Stimulated activated CD4-positive, alpha-beta T cell treated with anti-CD3 and anti-CD28 coated beads, Interleukin-4, amount 100 ng/mL, for 1 hour (primary cell): ENCODE data around the gene EIF4G1.

Experiments
- DNase-seq: peaks from one replicate; pipeline ENCODE4 v3.0.0-alpha.2; 2020

The EIF4G1 gene

DNA sequence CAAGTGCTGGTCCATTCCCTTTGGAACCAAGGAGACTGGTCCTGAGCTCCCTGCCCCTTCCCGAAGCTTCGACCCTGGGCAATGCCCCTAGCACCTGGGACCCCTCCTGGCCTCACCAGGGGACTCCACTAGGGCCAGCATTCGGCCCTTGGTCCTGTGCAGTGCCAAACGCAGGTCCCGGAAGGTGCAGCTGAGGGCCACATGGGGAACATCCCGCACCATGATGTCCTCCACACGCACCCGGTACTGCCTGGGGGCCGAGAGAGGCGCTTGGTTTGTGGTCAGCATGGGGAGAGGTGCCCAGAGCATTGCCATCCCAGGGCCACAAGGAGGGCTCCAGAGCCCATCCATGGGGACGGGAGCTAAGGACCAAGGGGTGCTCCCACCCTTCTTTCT, 39.1 kb downstream of the EIF4G1 start:
- DNase-seq: no peak

DNA sequence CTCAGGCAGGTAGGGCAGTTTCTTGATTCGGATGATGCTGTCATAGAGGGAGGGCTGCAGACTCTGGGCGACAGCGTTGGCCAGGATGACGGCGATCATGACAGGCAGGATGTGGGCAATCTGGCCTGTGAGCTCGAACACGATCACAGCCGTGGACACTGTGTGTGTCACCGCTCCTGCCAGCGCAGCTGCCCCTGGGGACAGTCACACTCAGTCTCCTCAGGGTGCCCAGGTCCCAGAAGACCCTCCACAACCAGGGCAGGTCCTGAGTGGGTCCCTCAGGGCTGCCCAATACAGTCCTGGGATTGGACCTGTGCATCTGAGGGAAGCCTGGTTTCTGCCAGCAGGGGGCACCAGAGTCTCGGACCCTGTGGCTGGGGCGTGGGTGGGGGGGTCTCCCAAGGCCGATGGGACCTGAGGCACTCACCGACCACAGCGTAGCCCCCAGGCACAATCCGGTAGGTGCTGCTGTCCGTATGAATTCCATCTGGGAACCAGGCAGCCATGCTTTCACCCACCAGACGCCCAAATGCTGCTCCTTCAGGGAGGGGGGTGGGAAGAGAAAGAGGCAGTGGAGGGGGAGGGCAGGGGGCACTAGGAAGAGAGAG, 39.8 kb downstream of the EIF4G1 start:
- peak; percentile 74 for DNase-seq

DNA sequence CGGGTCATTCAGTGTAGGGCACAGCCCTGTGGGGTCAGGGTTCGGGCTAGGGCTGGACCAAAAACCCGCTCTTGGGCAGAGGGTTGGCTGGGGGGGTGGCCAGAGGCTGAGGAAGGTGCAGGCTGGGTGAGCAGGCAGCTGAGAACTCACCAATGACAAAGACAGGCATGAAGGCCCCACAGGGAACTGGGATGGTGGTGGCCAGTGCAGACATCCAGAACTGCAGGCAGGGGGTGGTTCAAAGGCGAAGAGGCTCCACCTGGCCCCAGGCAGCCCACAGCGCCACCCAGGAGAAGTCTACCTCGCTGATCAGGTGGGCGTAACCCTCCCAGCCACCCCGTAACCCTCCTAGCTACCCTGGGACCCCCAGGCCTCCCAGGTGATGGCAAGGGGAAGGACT, 40.3 kb downstream of the EIF4G1 start:
- no peak for DNase-seq

DNA sequence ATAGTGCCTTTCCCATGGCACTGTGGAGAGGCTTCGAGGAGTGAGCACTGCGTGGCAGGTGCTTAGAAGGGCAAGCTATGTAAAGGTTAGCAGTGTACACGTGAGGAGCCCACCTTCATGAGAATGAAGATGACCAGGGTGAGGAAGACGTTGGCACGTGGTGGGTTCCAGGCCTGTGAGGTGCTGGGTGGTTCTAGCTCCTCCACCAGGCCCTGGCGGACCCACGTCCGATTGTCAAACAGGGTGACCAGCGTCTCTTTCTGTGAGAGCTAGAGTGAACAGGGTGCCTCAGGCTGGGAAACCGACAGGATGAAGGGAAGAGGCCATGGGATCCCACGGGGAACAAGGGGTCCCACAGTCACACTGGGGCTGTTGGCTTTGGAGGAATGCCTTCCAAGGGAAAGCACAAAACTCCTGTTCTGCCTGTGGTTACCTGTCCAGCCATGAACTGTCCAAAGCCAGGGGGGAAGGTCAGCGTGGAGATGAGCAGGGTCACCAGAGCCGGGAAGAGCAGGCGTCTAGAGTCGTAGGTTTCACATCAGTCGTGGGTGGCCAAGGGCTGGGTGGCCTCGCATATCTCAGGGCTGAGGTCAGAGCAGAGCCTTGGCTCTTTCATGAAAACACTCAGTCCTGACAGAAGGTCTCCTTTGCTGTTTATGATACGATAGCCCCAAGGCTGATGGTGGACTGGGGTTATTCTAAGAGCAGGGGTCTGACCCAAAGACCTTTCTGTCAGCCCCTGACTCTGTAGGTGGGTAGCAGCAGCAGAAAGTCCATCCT, 41.0 kb downstream of the EIF4G1 start:
- no peak for DNase-seq

DNA sequence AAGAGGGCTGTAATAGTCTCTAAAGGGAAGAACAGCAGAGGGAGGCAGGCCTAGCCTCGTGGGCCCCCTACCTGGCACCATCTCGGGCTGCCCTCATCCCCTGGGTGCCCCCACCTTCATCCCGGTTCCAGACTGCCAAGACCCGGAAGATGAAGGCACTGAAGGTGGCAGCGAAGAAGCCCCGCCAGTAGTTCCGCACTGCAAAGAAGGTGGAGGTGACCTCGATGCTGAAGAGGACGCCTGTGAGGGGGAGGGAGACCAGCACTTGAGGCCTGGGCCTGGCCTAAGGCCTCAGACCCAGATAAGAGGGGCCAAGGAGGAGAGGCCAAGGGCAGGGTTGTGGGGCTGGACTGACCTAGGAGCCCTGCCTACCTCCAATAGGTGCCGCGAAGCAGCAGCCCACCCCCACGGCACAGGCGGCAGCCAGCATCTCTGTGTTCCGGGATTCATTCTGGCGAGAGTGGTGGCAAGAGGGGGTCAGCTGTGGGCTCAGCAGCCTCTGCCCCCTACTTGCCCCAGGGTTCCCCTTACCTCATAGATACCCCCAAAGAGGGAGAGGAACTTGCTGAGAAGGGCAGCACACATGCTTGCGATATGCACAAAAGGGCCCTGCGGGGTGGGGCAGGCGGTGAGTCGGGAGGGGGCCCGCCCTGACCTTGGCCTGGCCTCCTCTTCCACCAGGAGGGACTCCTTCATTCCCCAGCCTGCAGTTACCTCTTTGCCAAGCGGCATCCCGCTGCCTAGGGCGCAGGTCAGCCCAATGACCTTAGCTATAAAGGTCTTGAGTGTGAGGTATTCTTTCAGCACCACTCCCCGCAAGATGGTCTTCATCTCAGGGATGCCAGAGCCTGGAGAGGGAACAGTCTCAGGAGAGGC, 43.1 kb downstream of the EIF4G1 start:
- no peak for DNase-seq

DNA sequence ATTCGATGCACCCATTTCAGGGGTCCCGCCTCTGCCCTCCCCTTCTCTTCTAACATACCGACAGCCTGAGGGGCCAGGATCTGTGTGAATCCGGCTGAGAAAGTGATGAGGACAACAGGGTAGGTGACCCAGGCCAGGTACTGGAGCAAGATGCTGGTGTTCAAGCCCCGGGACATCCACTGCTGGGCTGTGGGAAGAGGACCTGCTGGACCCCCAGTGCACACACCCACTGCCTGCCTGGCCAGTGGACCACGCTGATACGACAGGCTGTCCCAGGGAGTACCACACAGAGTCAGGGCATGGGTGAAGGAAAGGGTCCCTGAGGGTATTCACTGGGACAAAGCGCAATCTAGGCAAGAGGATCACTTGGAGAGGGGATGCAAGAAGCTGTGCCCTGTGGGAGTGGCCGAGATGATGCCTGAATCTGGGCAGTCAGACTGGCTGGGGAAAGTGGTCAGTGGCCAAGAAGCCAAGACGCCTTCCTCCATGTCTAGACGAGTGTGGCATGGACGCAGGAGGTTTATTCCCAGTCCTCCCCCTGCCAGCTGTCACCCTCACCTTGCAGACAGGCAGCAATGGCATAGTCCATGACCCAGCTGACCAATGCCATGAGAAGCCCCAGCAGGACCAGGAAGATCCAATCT, 43.8 kb downstream of the EIF4G1 start:
- DNase-seq: no peak

DNA sequence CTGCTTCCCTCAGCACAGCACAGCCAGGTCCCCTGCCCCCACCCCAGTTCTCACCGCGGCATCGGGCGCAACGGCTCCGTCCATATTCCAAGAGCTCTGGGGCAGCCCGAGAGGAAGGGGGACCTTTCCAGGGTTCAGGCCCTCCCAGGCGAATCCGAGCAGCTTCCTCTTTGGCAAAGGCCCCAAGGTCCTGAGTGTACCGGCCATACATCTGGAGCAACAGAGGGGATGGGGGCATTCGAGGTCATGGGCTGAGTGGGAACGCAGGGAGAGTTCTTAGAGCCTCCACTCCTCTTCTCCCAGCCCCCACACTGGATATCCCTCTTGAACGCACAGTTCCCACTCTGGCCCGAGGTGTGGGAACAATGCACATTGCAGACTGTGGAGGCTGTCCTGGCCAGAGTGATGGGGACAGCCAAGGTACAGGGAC, 44.5 kb downstream of the EIF4G1 start:
- no peak for DNase-seq

DNA sequence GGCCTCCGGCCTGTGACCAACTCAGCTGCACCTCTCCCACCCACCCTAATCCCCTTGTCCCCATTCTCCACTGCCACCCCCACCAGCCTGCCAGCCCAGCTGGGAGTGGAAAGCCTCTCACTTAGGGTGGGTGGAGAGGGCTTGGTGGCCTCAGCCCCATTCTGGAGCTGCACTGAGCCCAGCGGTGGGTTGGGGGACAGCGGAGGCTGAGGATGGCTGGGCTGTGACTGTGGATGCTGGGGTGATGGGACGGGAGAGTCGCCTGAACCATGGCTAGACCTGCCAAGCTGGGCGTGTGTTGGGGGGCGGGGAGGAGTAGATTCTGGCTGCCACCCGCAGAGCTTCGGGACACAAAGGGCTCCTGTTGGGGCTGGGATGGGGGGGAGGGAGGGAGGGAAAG, 45.2 kb downstream of the EIF4G1 start:
- DNase-seq: no peak

DNA sequence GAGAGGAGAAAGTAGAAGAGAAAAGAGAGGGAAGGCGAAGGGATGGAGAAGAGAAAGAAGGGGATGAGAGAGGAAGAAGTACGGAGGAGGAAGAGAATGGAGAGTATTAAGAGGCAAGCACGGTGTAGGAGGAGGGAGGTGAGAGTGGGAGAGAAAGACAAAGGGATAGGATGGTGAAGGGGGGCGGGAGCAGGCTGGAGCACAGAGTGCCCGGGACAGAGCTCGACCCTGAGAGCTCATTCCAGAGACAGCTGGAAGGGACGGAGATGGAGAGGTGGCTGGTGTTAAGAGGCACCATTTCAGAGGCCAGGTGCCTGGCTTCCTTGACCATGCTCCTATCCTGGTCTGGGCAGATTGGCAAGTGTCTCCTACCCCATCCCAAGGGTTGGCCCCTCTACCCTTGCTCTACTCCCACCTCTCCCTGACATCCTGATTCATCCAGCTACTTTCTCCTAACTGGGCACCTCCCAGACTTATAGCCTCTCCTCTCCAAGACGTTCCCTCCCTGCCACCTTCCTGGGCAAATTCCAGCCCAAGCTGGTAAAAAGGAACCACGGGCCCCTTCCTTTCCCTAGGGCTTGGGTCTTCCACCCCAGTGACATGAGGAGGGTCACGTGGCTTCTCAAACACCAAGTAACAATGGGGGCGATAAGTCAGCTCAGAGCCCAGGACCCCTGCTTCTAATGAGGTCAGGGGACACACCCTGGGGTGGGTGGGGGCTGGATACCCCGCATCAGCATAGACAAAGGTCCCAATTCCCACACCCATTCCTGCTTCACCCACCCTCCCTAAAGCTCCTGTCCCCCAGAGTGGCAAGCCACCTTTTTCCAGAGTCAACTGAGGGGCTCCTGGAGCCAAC, 45.9 kb downstream of the EIF4G1 start:
- DNase-seq: no peak

DNA sequence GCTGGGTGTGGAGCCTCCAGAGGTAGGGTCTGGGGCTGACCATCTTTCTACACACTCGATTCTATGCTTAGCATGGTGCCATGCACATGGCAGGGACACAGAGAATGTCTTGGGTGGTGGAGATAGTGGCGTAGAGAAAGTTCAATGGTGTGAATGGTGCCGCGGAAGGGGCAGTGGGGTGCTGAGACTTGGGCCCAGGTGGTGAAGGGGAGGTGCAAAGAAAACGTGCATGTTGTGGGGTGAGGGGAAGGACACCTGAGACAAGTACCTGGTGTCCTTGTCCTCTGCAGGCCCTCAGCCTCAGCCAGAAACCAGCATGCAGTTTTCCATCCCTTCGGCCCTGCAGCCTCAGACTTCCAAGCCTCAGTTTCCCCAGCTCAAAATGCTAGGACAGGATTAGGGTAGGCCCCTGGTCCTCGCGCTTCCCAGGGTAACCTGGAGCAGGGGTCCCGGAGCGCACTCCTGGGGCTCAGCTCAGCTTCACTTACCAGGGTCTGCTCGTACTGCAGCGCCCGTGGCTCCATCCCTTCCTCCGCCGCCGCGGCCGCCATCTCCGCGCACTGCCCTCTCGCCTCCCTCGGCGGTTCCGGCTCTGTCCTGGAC, 46.6 kb downstream of the EIF4G1 start:
- no peak for DNase-seq

DNA sequence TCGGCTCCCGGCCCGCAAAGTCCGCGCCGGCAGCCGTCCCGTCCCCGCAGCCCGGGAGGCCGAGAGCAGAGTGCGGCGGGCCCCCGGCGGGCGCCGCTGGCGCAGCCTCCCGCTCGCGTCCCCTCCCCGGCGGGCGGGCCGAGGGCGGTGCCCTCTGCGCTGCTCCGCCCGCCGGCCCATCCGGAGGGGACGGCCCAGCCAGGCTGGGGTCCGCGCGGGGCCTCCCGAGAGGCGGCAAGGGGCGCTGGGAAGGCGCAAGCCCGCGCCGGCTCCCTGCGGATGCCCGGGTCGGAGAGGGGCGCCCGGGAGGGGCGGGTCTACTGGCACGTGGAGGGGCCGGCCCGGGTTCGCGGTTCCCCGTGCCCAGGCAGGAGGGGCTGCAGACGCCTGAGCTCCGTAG, 47.1 kb downstream of the EIF4G1 start, which contains the start of the genes CLCN2 and POLR2H:
CLCN2 (minus strand) TSS at position 74 of the 400 bp plus-strand sequence. CDS start 126 bp downstream, outside the sequence.
POLR2H (plus strand) TSS at position 179 of the 400 bp plus-strand sequence. CDS start 1,783 bp downstream, outside the sequence.
- DNase-seq: peak; percentile 51

DNA sequence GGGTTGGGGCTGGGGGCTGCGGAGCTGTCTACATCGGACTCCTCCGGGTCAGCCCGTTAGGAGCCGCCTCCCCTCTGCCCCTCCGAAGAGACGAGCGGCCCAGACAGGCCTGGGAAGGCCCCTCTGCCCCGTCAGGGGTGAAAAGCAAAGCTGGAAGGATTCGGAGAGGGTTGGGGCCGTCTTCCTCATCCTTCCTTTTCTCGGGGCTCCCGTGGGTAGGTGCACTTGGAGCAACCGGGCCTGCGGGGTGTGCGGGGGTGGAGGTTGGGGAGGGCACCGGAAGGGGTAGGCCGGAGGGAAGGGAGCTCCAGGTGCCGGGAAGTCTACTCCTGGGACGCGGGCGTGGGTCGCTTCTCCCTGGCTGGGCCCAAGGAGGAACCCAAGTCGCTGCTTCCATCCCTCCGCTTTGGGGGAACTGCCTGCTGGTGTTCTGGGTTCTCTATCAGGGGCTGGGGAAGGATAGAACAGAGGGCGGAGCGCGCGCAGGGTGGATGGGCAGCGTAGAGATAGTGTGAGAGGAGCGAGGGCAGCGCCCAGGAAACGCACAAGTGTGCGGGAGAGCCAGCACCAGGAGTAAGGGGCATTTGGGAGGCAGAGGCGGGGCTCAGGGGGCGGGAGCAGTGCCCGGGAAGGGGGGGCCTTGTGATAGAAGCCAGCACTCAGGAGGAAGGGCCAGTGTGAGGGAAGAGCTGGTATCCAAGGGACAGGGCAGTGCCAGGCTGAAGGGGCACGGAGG, 47.7 kb downstream of the EIF4G1 start:
- peak; percentile 48 for DNase-seq

DNA sequence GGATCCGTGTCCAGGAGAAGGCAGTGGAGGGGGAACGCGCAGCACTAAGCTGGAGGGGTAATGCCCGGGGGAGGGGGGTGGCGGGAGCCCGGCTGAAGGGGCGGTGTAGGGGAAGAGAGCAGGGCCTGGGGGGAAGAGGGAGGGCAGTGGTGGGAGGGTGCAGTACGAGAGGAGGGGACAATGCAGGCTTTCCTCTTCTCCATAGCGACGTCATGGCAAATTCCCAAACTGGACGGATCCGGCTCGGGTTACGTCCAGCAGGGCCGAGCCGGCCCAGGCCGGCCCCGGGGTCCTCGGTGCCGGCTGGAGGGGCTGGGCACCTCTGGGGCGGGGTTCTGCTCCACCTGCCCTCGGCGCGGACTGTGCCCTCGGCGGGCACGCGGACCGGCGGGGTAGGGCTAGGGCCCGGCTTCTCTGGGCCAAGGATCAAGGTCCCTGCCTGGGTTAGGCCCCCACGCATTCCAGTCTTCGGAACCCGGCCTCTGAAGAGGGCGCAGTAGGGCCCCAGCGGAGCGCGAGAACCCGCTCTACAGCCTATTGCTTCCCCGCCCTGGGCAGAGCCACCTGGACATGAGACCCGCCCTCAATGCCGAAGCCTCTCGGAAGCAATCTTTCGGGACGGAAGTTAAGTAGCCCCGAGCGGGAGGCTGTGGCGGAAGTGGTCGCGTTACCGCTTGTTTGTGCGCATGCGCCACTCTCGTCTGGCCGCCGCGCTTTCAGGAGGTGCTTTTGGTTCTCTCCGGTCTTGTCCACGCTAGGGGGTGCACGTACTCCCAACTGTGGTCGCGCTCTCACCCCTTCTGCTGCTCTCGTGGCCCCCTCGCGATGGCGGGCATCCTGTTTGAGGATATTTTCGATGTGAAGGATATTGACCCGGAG, 48.5 kb downstream of the EIF4G1 start:
- peak; percentile 91 for DNase-seq

DNA sequence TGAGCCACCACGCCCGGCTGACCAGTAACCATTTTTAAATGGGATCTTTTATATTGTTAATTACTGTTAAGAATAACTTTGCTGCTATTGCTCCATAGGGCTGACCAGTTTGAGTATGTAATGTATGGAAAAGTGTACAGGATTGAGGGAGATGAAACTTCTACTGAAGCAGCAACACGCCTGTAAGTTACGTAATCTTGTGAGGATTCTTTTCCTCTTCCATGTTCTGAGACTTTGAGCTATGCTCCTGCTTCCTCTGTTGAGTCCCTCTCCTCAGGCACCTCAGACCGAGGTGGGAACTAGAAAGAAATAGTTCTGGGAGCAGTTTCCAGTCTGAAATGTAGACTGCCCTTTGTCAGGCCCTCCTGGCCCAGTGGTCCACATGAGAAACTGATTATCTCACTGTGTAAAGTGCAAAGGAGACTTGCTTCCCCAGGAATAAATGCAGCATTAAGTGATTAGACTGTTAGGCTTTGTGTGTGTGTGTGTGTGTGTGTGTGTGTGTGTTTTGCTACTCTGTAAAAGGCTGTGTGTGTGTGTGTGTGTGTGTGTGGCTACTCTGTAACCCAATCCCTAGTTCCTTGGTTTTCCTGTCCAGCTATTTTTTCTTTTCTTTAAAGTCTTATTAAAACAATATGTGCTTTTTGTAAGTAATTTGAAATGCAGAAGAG, 52.3 kb downstream of the EIF4G1 start:
- no peak for DNase-seq

DNA sequence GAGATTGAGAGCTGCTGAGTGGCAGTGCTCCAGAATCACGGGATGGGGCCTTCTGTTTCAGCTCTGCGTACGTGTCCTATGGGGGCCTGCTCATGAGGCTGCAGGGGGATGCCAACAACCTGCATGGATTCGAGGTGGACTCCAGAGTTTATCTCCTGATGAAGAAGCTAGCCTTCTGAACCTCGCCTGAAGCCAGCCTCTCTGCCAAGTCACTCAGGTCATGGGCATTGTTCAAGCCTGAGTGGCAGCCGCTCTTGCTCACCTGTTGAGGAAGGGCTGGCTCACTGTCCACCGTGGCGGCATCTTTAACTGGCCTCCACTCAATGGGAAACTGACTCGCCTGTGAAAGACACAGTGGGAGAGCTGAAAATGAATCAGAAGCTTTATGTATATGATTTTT, 53.7 kb downstream of the EIF4G1 start:
- no peak for DNase-seq

DNA sequence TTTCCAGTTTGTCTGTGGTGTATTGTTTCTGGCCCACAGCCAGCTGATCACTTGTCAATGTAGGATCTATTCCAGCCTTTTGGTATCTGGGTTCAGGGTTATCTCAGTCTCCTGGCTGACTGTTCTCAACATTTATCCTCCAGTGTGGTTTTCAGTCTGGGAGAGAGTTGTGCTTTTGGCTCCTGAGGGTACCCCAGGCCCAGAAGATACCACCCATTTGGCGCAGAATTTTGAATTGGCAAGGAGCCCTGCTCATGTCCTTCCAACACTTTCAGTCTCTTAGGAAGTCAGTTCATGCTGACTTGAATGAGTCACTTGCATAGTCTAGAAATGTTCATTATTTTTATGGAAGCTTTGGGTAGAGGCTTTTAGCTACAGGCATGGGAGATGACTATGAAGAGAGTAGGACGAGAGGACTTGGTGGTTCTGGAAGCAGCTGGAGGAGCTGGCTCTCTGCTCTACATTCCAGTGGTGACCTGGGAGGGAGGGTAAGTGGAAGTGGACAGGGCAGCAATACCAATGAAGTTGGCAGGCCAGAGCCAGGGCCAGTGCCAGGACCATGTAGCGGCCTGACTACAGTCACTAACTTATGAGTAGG, 54.3 kb downstream of the EIF4G1 start:
- no peak for DNase-seq

DNA sequence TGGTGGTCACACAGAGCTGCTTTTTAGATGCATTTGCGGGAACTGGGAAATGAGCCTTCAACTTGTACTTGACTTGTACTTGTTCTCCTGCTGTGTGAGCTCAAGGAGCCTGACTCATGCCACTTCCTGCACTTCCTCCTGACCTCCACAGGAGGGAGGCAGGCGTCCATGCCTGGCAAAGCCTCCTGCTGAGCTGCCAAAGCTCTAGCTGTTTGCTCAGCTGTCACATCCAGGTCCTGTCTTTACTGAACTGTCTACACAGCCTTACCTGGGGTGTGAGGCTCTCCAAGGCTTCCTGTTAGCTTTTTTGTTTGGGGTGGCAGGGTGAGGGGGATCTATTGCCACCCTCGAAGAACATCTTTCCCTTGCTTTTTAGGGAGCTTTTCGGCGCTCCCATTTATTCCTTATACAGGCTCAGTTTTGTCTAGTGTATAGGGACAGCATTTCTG, 57.2 kb downstream of the EIF4G1 start:
- peak; percentile 57 for DNase-seq

DNA sequence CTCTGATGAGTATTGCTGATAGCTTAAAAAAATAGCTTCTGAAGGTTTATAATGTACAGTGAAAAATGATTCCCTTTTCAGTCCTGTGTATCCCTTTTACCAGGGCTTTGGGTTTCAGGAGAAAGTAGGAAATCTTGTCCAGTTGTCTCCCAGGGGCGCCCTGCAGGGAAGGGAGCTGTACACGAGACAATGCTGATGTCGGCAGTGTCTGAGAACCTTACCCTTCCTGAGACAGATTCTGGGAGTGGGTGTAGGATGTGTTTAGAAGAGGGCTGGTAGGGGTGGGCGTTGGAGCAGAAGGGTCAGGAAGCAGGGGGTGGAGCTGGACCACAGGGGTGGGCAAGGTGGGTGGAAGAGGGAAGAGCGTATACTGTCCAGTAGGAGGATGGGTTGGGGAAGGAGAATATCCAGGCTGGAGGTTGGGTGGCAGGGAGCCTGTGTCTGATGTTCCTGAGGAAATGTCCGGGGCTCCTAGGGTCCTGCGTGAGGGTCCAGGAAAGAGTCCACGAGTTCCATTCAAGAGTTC, 58.0 kb downstream of the EIF4G1 start:
- DNase-seq: no peak
